SK-N-SH (cell line): ENCODE measurements around the gene THUMPD3. TPM values are rescaled to one million over a fixed set of nuclear protein-coding genes. Genes with fewer than 3 reads are reported as not detected.
A peak's percentile ranks its signal among the peaks of the same experiment; 100 is the strongest.

Experiments used
- CTCF ChIA-PET: fragments of 300-600, 350-600 bp; formaldehyde crosslinking; extraction: SDS; loops from one replicate; lab custom pipeline; 2021; lab: Yijun Ruan, JAX
- POLR2A ChIA-PET: fragments of 350-600 bp; sonication (Branson Sonifier 250); formaldehyde crosslinking; extraction: SDS; loops from one replicate; lab custom pipeline; 2020; ENCODE audit warnings: antibody characterized with exemption, inconsistent platforms; lab: Yijun Ruan, JAX
- DNase-seq: peaks from one replicate; pipeline ENCODE4 v3.0.0; 2012
- H2AFZ ChIP-seq: fragments of 200-600 bp; sonication (generic); 2 replicates; pipeline ENCODE4 v1.8.1; 2016; ENCODE audit warnings: antibody characterized with exemption, mild to moderate bottlenecking, low read depth
- H3F3A ChIP-seq: fragments of 200-600 bp; sonication (generic); replicated peaks from 2 replicates; pipeline ENCODE3; 2016; ENCODE audit warnings: antibody characterized with exemption, mild to moderate bottlenecking; ENCODE audit not compliant: insufficient read depth
- H3K27ac ChIP-seq, 2 experiments: fragments of 200-500 bp in 1 of 2; fragments of 200-600 bp in 1 of 2; sonication (Bioruptor generic) in 1 of 2; sonication (generic), shearing (Covaris generic) in 1 of 2; 2 replicates each; pipeline versions ENCODE4 v1.5.1 to v1.6.1; 2014 to 2016; ENCODE audit warnings: low read depth in 2 of 2, inconsistent platforms in 1 of 2, low read length in 1 of 2, mild to moderate bottlenecking in 1 of 2, mixed read lengths in 1 of 2
- H3K27me3 ChIP-seq: fragments of 200-600 bp; sonication (generic), shearing (Covaris generic); 2 replicates; pipeline ENCODE4 v1.6.1; 2016; ENCODE audit warnings: mixed run types; ENCODE audit not compliant: insufficient read depth
- H3K36me3 ChIP-seq, 2 experiments: fragments of 200-500 bp in 1 of 2; fragments of 200-600 bp in 1 of 2; sonication (Bioruptor generic) in 1 of 2; sonication (generic) in 1 of 2; replicated peaks in 1 of 2; 2 replicates each; pipeline versions ENCODE3 to v1.5.1; 2014 to 2016; ENCODE audit warnings: low read length in 1 of 2, mild to moderate bottlenecking in 1 of 2; ENCODE audit not compliant: insufficient read depth in 2 of 2, control insufficient read depth in 1 of 2
- H3K4me1 ChIP-seq, 2 experiments: fragments of 200-500 bp in 1 of 2; fragments of 200-600 bp in 1 of 2; sonication (Bioruptor generic) in 1 of 2; sonication (generic), shearing (Covaris generic) in 1 of 2; 2 replicates each; pipeline versions ENCODE4 v1.5.1 to v1.6.1; 2014 to 2016; ENCODE audit warnings: low read depth in 1 of 2, low read length in 1 of 2, mixed run types in 1 of 2; ENCODE audit not compliant: insufficient read depth in 2 of 2, control insufficient read depth in 1 of 2
- H3K4me2 ChIP-seq: fragments of 200-600 bp; sonication (generic), shearing (Covaris generic); 2 replicates; pipeline ENCODE4 v1.6.1; 2017; ENCODE audit warnings: mixed run types
- H3K4me3 ChIP-seq, 2 experiments: fragments of 200-500 bp in 1 of 2; fragments of 200-600 bp in 1 of 2; sonication (Bioruptor generic) in 1 of 2; sonication (generic), shearing (Covaris generic) in 1 of 2; 2 replicates each; pipeline versions ENCODE4 v1.5.1 to v1.8.1; 2014 to 2016; ENCODE audit warnings: low read depth in 2 of 2, inconsistent platforms in 1 of 2, low read length in 1 of 2, mild to moderate bottlenecking in 1 of 2, mixed read lengths in 1 of 2, moderate library complexity in 1 of 2
- H3K79me2 ChIP-seq: fragments of 200-600 bp; sonication (generic); 2 replicates; pipeline ENCODE4 v1.8.1; 2017; ENCODE audit warnings: mild to moderate bottlenecking; ENCODE audit not compliant: insufficient read depth
- H3K9ac ChIP-seq: fragments of 200-600 bp; sonication (generic); 2 replicates; pipeline ENCODE4 v1.6.1; 2017; ENCODE audit warnings: mixed run types
- H3K9me2 ChIP-seq: fragments of 200-600 bp; sonication (generic); 2 replicates; pipeline ENCODE4 v1.6.1; 2017; ENCODE audit warnings: mixed run types
- H3K9me3 ChIP-seq: fragments of 200-600 bp; sonication (generic); 2 replicates; pipeline ENCODE4 v1.6.1; 2017; ENCODE audit warnings: mixed run types, mild to moderate bottlenecking, moderate library complexity
- H4K20me1 ChIP-seq: fragments of 200-600 bp; sonication (generic); 2 replicates; pipeline ENCODE4 v1.6.1; 2017; ENCODE audit warnings: mild to moderate bottlenecking, mixed run types; ENCODE audit not compliant: insufficient read depth
- FOSL2 ChIP-seq: IDR thresholded peaks from 2 replicates; pipeline ENCODE4 v1.4.0; 2012; ENCODE audit warnings: low read depth, mild to moderate bottlenecking, moderate library complexity, borderline replicate concordance
- GABPA ChIP-seq: IDR thresholded peaks from 2 replicates; pipeline ENCODE4 v1.4.0; 2012; ENCODE audit warnings: low read depth, mild to moderate bottlenecking
- GATA2 ChIP-seq: sonication (generic); formaldehyde crosslinking; IDR thresholded peaks from 2 replicates; pipeline ENCODE4 v1.5.0; 2020; ENCODE audit warnings: mild to moderate bottlenecking, missing genetic modification reagents
- JUND ChIP-seq: IDR thresholded peaks from 2 replicates; pipeline ENCODE4 v1.4.0; 2012
- MEF2A ChIP-seq: IDR thresholded peaks from 2 replicates; pipeline ENCODE4 v1.4.0; 2012; ENCODE audit warnings: low read depth, borderline replicate concordance
- NRF1 ChIP-seq: IDR thresholded peaks from 2 replicates; pipeline ENCODE4 v1.6.1; 2012; ENCODE audit warnings: low read depth, mild to moderate bottlenecking, low read length
- POLR2AphosphoS5 ChIP-seq: IDR thresholded peaks from 2 replicates; pipeline ENCODE4 v1.6.1; 2012; ENCODE audit warnings: low read depth, low read length
- SIN3A ChIP-seq: IDR thresholded peaks from 2 replicates; pipeline ENCODE4 v1.6.1; 2012; ENCODE audit warnings: low read depth, mild to moderate bottlenecking, low read length, moderate library complexity, borderline replicate concordance
- USF2 ChIP-seq: fragments of 150-350 bp; IDR thresholded peaks from 2 replicates; pipeline ENCODE4 v1.6.1; 2017; ENCODE audit warnings: antibody characterized with exemption, low read length, low read depth, borderline replicate concordance
- WGBS: methylation state at CpG from one replicate; pipeline ENCODE4 v1.1.6; 2017; ENCODE audit warnings: low lambda C conversion rate; 5-methylcytosine and 5-hydroxymethylcytosine counted together
- polyA plus RNA-seq, 3 experiments: library from polyadenylated mRNA; depleted of rRNA; stranded (reverse); fragments of >200 nt; gene quantifications; 2 replicates each; pipeline ENCODE4 v1.2.3, GENCODE V29; 2012

Gene THUMPD3
- polyA plus RNA-seq, 1 of the 3 experiments (the other 2 are of a cell fraction), result 27.1 TPM

- no peaks in the 10 kb centered on the region for H3K27me3 ChIP-seq
- H3K9ac ChIP-seq, result no peak overlapping the region
- H3K9me3 ChIP-seq, result no peaks in the 10 kb centered on the region
- 96% methylated on average over 3 of the region's 3 CpGs for WGBS
- no peak overlapping the region for H3K27ac ChIP-seq
- H3K4me2 ChIP-seq, result no peak overlapping the region
- H3K36me3 ChIP-seq, result peaks cover 73 to 74% of the 10 kb centered on the region in 2 experiments
- POLR2A ChIA-PET, result interaction anchor here (1.2 kb wide), 1 partner anchor 17 kb away, joined by 4 read pairs; no protein-coding TSS in a partner anchor
- H3K9me2 ChIP-seq, result no peaks in the 10 kb centered on the region
- no peak overlapping the region for H3K4me3 ChIP-seq
- no peak for TF ChIP-seq MEF2A
- TF ChIP-seq USF2, result no peak
- no peak for TF ChIP-seq GABPA
- TF ChIP-seq JUND, result no peak
- CTCF ChIA-PET, result no interaction called here
- DNase-seq, result no peak
- H3K79me2 ChIP-seq, result peaks cover 27% of the 10 kb centered on the region; the same call in 1 of the 2 replicates
- peaks cover 30% of the 10 kb centered on the region for H3F3A ChIP-seq
- H4K20me1 ChIP-seq, result no peaks in the 10 kb centered on the region
- H2AFZ ChIP-seq, result no peak overlapping the region
- H3K4me1 ChIP-seq, result no peaks in the 10 kb centered on the region
These were observed 17.2 kb downstream of the THUMPD3 start for GRCh38 chr3:9380014-9380413.

- Histone ChIP-seq H3K79me2 (peaks cover 31% of the 10 kb centered on the region), H3F3A (peaks cover 63% of the 10 kb centered on the region), H3K9ac (no peak overlapping the region)
- 80% methylated on average over 13 of the region's 13 CpGs for WGBS
- POLR2A ChIA-PET, result interaction anchor here (0.7 to 1.1 kb wide), 2 partner anchors 9 to 12 kb away, joined by 3 to 4 read pairs; no protein-coding TSS in a partner anchor
- TF ChIP-seq SIN3A, result no peak
- peak; percentile 10; the same call in 1 of the 2 replicates for TF ChIP-seq FOSL2
- TF ChIP-seq GATA2 (CRISPR knock-in tag), result no peak
- TF ChIP-seq NRF1, result no peak
- peak; percentile 13; the same call in 1 of the 2 replicates for TF ChIP-seq POLR2AphosphoS5
- TF ChIP-seq, all 33 proteins: peak for 2
- H4K20me1 ChIP-seq, result no peaks in the 10 kb centered on the region
- no peaks in the 10 kb centered on the region for H3K4me1 ChIP-seq
- no peak for DNase-seq
- CTCF ChIA-PET, result interaction anchor here (1.1 to 1.6 kb wide), 2 partner anchors 12 to 14 kb away, joined by 3 to 6 read pairs; no protein-coding TSS in a partner anchor
- no peaks in the 10 kb centered on the region for H3K9me3 ChIP-seq
- H3K4me2 ChIP-seq, result no peak overlapping the region
- H3K27me3 ChIP-seq, result no peaks in the 10 kb centered on the region
- H2AFZ ChIP-seq, result no peak overlapping the region
- H3K36me3 ChIP-seq, result peaks cover 73 to 77% of the 10 kb centered on the region in 2 experiments
- H3K9me2 ChIP-seq, result no peaks in the 10 kb centered on the region
- H3K27ac ChIP-seq, result peak overlapping the region in 1 of 2 experiments; percentile 49; a peak in 2 of 4 replicates
- no peak overlapping the region for H3K4me3 ChIP-seq
These were observed 21.4 kb downstream of the THUMPD3 start for GRCh38 chr3:9384141-9384828.
